Measurements from ENCODE around the gene ACAD8. TPM values are rescaled to one million over a fixed set of nuclear protein-coding genes. Genes with fewer than 3 reads are reported as not detected.

Gene ACAD8
- total and polyA plus RNA-seq, 11 donors = 21.0 to 48.2 (median 37.1) TPM

DNA sequence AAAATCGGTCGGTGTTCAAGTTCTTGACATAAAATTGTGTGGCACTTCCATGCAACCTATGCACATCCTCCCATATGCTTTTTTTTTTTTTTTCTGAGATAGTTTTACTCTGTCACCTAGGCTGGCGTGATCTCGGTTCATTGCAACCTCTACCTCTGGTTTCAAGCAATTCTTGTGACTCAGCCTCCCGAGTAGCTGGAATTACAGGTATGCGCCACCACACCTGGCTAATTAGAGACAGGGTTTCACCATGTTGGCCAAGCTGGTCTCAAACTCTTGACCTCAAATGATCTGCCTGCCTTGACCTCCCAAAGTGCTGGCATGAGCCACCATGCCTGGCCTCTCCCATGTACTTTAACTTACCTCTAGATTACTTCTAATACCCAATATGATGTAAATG, 37.8 kb downstream of the ACAD8 start:
- intact Hi-C loops (cut with DNase I) = no loop called here
- Histone ChIP-seq H3K36me3 (no peaks in the 10 kb centered on the region), H3K9me3 (no peaks in the 10 kb centered on the region), H3K27ac (no peak overlapping the region), H3K4me1 (no peaks in the 10 kb centered on the region), H3K27me3 (peaks cover 0 to 8% (median 0%) of the 10 kb centered on the region in 9 donors), H3K4me3 (no peak overlapping the region)
- DNase-seq (no peak), ATAC-seq (no peak)
- 75 to 96% (median 90%) methylated on average over 6 of the region's 6 CpGs for WGBS, 4 donors
- TF ChIP-seq POLR2A (IDR thresholded peaks at IDR 0.05) = no peak
- TF ChIP-seq, protein P1, sequence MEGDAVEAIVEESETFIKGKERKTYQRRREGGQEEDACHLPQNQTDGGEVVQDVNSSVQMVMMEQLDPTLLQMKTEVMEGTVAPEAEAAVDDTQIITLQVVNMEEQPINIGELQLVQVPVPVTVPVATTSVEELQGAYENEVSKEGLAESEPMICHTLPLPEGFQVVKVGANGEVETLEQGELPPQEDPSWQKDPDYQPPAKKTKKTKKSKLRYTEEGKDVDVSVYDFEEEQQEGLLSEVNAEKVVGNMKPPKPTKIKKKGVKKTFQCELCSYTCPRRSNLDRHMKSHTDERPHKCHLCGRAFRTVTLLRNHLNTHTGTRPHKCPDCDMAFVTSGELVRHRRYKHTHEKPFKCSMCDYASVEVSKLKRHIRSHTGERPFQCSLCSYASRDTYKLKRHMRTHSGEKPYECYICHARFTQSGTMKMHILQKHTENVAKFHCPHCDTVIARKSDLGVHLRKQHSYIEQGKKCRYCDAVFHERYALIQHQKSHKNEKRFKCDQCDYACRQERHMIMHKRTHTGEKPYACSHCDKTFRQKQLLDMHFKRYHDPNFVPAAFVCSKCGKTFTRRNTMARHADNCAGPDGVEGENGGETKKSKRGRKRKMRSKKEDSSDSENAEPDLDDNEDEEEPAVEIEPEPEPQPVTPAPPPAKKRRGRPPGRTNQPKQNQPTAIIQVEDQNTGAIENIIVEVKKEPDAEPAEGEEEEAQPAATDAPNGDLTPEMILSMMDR (IDR thresholded peaks at IDR 0.05) = no peak

DNA sequence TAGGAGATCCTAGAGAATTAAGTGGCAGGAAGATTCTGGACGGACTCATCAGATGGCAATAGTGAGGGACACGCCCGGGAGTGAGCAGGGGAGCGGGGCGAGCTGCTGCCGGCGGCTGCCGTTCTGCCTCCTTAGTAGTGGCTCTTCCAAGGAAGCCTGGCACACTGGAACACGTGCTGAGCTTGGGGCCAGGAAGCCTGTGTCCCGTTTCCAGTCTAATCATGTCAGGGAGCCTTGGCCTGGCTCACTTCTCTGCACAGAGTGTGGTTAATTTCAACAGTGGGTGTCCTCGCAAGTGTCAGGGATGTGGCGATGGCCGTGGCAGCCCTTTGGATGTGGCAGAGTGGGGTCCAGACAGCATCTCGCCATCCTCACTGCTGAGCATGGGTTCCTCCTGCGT, 39.3 kb downstream of the ACAD8 start:
- peaks cover 0 to 8% (median 0%) of the 10 kb centered on the region in 9 donors for H3K27me3 ChIP-seq
- intact Hi-C loops (cut with DNase I) = no loop called here
- ATAC-seq (no peak), DNase-seq (no peak)
- TF ChIP-seq, protein P1 (IDR thresholded peaks at IDR 0.05) = no peak
- no peak for TF ChIP-seq POLR2A (IDR thresholded peaks at IDR 0.05)
- 73 to 88% (median 81%) methylated on average over 12 to 15 of the region's 15 CpGs for WGBS, 4 donors
- H3K4me1 ChIP-seq = no peaks in the 10 kb centered on the region
- H3K36me3 ChIP-seq = no peaks in the 10 kb centered on the region
- H3K4me3 ChIP-seq = no peak overlapping the region
- no peak overlapping the region for H3K27ac ChIP-seq
- no peaks in the 10 kb centered on the region for H3K9me3 ChIP-seq

DNA sequence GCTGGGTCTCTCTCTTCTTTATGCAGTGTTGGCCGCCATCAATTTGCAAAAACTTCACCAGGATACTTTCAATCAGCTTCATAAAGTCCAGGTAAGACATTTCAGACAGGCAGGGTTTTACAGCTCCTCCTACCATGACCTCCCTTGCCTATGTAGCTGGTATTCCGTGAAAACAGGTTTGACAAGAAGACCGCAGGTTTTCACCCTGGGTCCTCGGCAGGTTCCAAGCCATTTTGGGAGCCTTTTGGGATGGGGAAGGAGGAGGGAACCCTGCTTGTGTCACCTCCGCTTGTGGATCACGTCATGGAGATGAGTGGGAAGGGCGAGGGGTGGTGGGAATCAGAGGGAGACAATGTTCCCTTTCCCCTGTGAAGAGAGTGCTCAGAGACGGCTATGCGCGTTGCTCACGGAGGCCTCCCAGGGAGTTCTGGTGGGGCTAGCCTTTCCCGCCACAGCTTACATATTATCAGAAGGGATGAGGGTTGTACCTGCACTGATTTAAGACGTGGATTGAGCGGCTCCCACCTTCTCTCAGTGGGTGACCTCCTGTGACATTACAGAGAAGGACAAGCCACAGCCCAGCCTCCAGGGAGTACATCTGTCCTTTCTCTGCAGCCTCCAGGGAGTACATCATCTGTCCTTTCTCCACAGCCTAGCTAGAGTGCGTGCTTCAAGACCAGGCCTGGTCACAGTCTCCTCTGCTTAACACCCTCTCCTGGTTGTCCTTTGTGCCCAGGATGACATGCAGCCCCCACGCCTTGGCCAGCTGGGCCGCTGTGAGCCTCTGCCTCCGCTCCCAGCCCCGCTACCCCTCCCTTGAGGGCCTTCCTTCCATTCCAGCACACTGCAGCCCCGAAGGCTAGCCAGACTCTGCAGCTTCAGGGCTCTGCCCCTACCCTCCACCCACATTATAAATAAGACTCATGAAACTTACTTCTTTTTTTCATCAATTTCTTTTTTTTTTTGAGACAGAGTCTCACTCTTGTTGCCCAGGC, 40.0 kb downstream of the ACAD8 start:
- ATAC-seq (no peak), DNase-seq (no peak)
- no peaks in the 10 kb centered on the region for H3K4me1 ChIP-seq
- intact Hi-C loops (cut with DNase I) = no loop called here
- H3K4me3 ChIP-seq = no peak overlapping the region
- no peak overlapping the region for H3K27ac ChIP-seq
- TF ChIP-seq, protein P1 (IDR thresholded peaks at IDR 0.05) = no peak
- TF ChIP-seq POLR2A (IDR thresholded peaks at IDR 0.05) = no peak
- H3K27me3 ChIP-seq = peaks cover 0 to 8% (median 0%) of the 10 kb centered on the region in 9 donors
- no peaks in the 10 kb centered on the region for H3K36me3 ChIP-seq
- H3K9me3 ChIP-seq = no peaks in the 10 kb centered on the region
- 76 to 78% (median 76%) methylated on average over 20 of the region's 20 CpGs for WGBS, 4 donors

DNA sequence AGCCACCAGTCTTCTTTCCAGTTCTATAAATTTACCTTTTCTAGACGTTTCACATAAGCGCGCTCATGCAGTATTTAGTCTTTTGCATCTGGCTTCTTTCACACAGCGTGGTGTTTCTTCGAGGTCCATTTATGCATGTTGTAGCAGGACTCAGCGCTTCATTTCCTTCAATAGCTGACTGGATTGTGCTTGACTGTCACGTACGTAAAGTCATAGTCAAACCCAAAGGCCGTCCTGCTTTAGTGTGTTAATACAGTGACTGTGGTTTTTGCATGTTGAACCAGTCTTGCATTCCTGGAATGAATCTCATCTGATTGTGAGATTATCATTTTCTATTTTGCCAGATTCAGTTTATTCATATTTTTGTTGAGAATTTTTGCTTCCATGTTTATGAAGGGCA, 41.3 kb downstream of the ACAD8 start:
- DNase-seq = no peak
- TF ChIP-seq POLR2A (IDR thresholded peaks at IDR 0.05) = no peak
- TF ChIP-seq, protein P1 (IDR thresholded peaks at IDR 0.05) = no peak
- 66 to 92% (median 86%) methylated on average over 9 of the region's 9 CpGs for WGBS, 4 donors
- H3K4me3 ChIP-seq = no peak overlapping the region
- peaks cover 0 to 8% (median 0%) of the 10 kb centered on the region in 9 donors for H3K27me3 ChIP-seq
- intact Hi-C loops (cut with DNase I) = no loop called here
- H3K36me3 ChIP-seq = no peaks in the 10 kb centered on the region
- H3K27ac ChIP-seq = no peak overlapping the region
- no peaks in the 10 kb centered on the region for H3K4me1 ChIP-seq
- ATAC-seq = no peak
- no peaks in the 10 kb centered on the region for H3K9me3 ChIP-seq
